Astrocyte (in vitro differentiated cells and primary cell): ENCODE data around the gene AQP3.

Experiments used
- CTCF ChIP-seq: IDR thresholded peaks from 2 replicates; pipeline ENCODE4 v1.5.1; 2011; ENCODE audit warnings: low read depth, mild to moderate bottlenecking, inconsistent platforms, low read length, moderate library complexity; ENCODE audit not compliant: insufficient read depth
- EZH2 ChIP-seq: IDR thresholded peaks from 2 replicates; pipeline ENCODE4 v1.6.1; 2012; ENCODE audit warnings: mild to moderate bottlenecking, low read length, inconsistent platforms; ENCODE audit not compliant: insufficient read depth

GRCh38 chr9:33439731-33440130, 7.7 kb downstream of the AQP3 start:
- TF ChIP-seq CTCF (no peak), EZH2 (no peak)
